Activated T-cell treated with anti-CD3 and anti-CD28 coated beads, Interleukin-2, amount 50 U/mL, for 72 hours (primary cell): ENCODE data around the gene NAP1L4. TPM values are rescaled to one million over a fixed set of nuclear protein-coding genes. Genes with fewer than 3 reads are reported as not detected.

Source experiments
- ATAC-seq, 2 donors: fragments of 150-1000 bp; cut with Tn5 transposase; replicated peaks in 1 of 2; 2 replicates each; pipeline ENCODE4 v1.10.0; 2021; ENCODE audit warnings: moderate library complexity in 2 of 2, mild to moderate bottlenecking in 1 of 2
- DNase-seq, 2 donors: peaks; one replicate each; pipeline ENCODE4 v3.0.0; 2021 to 2022; ENCODE audit warnings: mixed read lengths in 1 of 2
- H3K27ac Mint-ChIP-seq: one replicate; pipeline ENCODE4 v1.8.0; 2022; ENCODE audit warnings: mild to moderate bottlenecking, moderate library complexity, mixed read lengths
- H3K27me3 Mint-ChIP-seq: one replicate; pipeline ENCODE4 v1.8.0; 2022; ENCODE audit warnings: low read depth, mixed read lengths
- H3K36me3 Mint-ChIP-seq, 2 donors: one replicate each; pipeline ENCODE4 v1.8.0; 2022; ENCODE audit warnings: mixed read lengths in 2 of 2, mild to moderate bottlenecking in 1 of 2; ENCODE audit not compliant: insufficient read depth in 2 of 2
- H3K4me1 Mint-ChIP-seq: one replicate; pipeline ENCODE4 v1.8.0; 2022; ENCODE audit warnings: low read depth, mixed read lengths
- H3K4me3 Mint-ChIP-seq, 2 donors: one replicate each; pipeline ENCODE4 v1.8.0; 2022; ENCODE audit warnings: mild to moderate bottlenecking in 2 of 2, mixed read lengths in 2 of 2, moderate library complexity in 2 of 2
- H3K9me3 Mint-ChIP-seq, 2 donors: one replicate each; pipeline ENCODE4 v1.8.0; 2022; ENCODE audit warnings: mixed read lengths in 2 of 2
- total RNA-seq, 2 donors: library from RNA; stranded (reverse); gene quantifications; one replicate each; pipeline ENCODE4 v1.2.3, GENCODE V29; 2022

Gene NAP1L4
- total RNA-seq, 2 donors from 2014 or later = 421 to 504 TPM

DNA sequence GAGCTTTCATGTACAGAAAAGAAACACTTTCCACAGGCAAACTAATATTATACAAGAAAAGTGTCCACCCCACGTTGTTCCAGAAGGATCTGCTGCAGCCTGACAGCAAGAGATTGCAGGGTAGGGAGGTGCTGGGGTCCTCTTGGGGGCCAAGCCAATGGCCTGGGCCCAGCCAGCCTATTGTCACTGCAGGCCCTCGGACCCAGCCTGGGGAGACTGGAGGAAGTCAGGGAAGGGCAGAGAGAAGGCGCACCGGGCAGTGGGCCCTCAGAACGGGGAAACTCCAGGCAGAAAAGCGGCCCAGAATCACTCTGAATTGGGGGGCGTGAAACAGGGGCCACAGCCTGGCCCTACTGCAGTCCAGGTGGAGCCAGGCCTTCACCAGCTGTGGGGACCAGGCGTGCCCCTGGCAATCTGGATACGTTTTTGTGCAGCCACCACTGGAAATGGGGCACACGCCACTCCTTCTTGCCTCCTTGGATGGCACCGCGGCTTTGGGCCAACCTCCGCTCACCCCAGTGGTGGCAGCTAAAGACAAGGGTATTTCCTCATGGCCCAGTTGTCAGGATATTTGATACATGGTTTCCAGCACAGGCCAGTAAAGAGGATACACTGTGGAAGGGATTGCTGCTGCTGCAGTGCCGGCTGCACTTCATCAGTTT is 3.9 kb upstream of the NAP1L4 start:
- Mint-ChIP-seq H3K4me3 (no peak overlapping the region), H3K9me3 (no peaks in the 10 kb centered on the region), H3K27me3 (no peaks in the 10 kb centered on the region), H3K36me3 (peaks cover 11 to 13% of the 10 kb centered on the region in 2 donors), H3K4me1 (peaks cover 14% of the 10 kb centered on the region), H3K27ac (peak overlapping the region; percentile 48)
- ATAC-seq = no peak
- no peak for DNase-seq

DNA sequence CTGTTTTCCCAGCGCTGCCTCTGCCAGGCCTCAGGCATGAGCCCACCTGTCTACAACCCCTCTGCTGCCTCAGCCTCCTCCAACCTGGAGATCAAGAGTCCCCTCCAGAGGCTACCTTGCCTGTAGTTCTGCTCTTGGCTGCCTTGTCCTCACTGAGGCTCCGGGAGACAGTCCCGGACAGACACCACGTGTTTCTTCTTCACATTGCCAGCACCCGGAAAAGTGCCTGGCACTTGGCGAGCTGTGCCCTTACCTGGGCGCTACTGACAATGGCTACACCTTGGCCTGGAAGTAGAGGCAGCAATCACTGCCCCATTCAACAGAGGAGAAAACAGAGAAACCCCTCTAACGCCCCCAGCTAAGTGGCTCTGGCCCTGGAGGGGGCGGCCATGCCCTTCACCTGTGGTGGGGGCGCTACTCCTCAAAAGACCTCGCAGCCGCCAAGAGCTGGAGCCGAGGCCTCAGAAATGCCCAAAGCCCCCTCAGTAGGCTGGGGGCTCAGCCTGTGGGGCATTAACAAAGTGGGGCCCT is 3.0 kb upstream of the NAP1L4 start:
- H3K9me3 Mint-ChIP-seq = no peaks in the 10 kb centered on the region
- no peak overlapping the region for H3K27ac Mint-ChIP-seq
- H3K36me3 Mint-ChIP-seq = peaks cover 15 to 18% of the 10 kb centered on the region in 2 donors
- H3K4me1 Mint-ChIP-seq = peaks cover 19% of the 10 kb centered on the region
- ATAC-seq (no peak), DNase-seq (no peak)
- no peaks in the 10 kb centered on the region for H3K27me3 Mint-ChIP-seq
- no peak overlapping the region for H3K4me3 Mint-ChIP-seq

DNA sequence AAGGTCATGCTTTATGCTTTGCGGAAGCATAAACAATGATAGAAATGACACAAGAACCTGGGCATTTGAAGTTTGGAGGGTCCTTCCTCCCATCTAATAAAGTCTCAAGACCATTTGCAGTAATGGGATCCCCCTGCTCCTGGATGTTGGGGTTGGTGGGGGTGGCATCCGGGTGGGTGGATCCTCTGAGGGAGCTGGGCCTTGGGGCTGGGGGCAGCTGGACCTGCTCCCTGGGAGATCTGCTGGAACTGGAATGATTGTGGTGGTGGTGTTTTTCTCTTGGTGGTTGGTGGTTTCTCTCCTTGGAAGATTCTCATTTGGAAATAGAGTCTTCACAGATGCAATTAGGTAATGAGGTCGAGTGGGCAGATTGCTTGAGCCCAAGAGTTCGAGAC is 2.2 kb upstream of the NAP1L4 start:
- ATAC-seq (no peak), DNase-seq (no peak)
- peaks cover 23% of the 10 kb centered on the region for H3K4me1 Mint-ChIP-seq
- H3K36me3 Mint-ChIP-seq = peaks cover 15 to 21% of the 10 kb centered on the region in 2 donors
- H3K27me3 Mint-ChIP-seq = no peaks in the 10 kb centered on the region
- H3K4me3 Mint-ChIP-seq = peak overlapping the region in 1 of 2 donors; percentile 27
- H3K27ac Mint-ChIP-seq = no peak overlapping the region
- H3K9me3 Mint-ChIP-seq = no peaks in the 10 kb centered on the region

DNA sequence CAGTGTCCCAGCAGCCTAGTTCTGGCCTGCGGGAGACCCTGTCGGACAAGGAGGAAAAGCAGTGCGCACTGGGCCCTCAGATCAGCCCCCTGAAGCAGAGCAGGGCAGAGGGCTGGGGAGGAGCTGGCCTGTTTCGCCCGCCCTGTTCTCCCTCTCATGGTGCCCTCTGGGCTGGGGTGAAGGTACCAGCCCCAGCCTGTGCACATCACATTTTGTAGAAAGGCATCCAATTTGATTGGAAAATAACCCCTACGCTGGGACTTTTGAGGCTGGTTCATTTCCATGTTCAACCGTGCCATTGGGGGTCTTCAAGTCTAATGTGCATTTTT is 832 bp upstream of the NAP1L4 start:
- Mint-ChIP-seq H3K36me3 (peaks cover 23 to 34% of the 10 kb centered on the region in 2 donors), H3K9me3 (no peaks in the 10 kb centered on the region), H3K4me3 (peak overlapping the region; percentile 90 to 94), H3K27me3 (no peaks in the 10 kb centered on the region), H3K27ac (peak overlapping the region; percentile 90), H3K4me1 (peaks cover 35% of the 10 kb centered on the region)
- DNase-seq (no peak), ATAC-seq (no peak)

DNA sequence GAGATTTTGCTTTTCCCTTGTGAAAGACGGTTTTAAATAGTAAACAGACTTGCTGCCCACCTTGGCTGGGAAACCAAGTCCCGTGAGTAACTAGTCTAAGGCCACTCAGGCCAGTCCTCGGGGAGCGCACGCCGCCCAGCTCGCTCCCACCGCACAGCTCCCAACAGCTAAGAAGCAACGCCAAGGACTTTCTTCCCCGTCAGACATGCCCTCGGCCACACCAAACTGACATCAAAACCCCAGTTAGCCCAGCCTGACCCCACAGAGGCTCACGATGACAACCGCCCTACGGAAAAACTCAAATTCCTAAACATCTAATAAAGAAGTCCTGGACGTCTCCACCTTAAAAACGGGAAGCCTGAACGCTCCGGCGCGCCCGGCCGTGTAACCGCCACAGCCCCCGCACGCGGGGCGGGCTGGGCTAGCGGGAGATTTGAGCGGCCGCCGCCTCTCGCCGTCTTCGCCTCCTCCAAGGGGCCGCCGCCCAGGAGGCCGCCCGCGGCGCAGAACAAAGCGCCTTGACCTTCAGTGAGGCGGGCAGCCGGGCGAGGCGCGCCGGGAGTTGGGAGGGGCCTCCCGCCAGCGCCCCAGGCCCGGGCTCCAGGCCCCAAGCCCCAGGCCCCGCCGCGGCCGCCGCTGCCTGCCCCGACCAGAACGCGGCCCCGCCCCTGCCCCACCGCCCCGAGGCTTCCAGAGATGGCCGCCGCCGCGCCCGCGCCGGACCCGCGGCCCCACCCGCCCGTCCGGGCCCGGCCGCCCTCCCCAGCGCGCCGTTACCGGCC is 486 bp downstream of the NAP1L4 start:
- peaks cover 48% of the 10 kb centered on the region for H3K4me1 Mint-ChIP-seq
- peak overlapping the region; percentile 96 for H3K27ac Mint-ChIP-seq
- H3K4me3 Mint-ChIP-seq = peak overlapping the region; percentile 94 to 98
- ATAC-seq = peak; percentile 50 to 54
- DNase-seq = no peak
- H3K36me3 Mint-ChIP-seq = peaks cover 29 to 36% of the 10 kb centered on the region in 2 donors
- H3K27me3 Mint-ChIP-seq = no peaks in the 10 kb centered on the region
- H3K9me3 Mint-ChIP-seq = no peaks in the 10 kb centered on the region

DNA sequence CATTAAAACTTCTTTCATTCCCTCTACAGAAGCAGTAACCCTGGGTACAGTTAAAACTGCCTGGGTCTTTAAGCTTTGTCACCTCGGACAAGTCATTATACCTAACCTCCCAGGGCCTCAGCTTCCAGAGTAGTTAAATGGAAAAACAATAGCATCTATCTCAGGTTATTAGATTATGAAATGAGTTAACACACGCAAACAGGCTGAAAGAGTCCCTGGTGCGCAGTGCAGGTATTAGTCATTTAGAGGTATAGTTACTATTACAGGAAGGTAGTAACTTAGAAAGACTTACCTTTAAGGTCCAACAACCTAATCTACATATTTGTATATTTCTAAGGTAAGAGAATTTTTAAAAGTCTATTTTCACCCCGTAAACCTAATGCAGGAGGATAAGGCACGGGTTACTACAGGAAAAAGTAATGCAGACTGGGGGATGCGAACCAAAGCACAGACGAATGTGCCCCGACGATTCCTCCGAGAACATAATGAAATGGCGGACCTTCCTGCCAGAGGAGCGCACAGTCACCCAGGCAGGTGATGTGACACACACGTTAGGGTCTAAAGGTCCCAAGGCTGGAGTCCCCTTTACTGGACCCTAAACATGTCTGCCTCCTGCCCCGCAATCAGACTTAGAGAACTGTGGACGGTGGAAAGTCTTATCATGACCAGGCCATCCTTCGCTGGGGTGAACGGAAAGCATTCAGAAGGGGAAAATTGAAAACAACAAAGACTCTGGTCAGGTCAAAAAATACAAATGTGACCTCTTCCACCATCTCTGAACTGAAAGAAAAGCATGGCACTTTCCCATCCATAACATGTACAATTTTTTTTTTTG is 1.3 kb downstream of the NAP1L4 start:
- H3K27me3 Mint-ChIP-seq = no peaks in the 10 kb centered on the region
- DNase-seq = peak; percentile 62 to 66
- H3K4me1 Mint-ChIP-seq = peaks cover 55% of the 10 kb centered on the region
- ATAC-seq = peak; percentile 20 to 32
- H3K4me3 Mint-ChIP-seq = peak overlapping the region; percentile 85 to 98
- H3K36me3 Mint-ChIP-seq = peaks cover 29 to 40% of the 10 kb centered on the region in 2 donors
- H3K9me3 Mint-ChIP-seq = no peaks in the 10 kb centered on the region
- peak overlapping the region; percentile 93 for H3K27ac Mint-ChIP-seq

DNA sequence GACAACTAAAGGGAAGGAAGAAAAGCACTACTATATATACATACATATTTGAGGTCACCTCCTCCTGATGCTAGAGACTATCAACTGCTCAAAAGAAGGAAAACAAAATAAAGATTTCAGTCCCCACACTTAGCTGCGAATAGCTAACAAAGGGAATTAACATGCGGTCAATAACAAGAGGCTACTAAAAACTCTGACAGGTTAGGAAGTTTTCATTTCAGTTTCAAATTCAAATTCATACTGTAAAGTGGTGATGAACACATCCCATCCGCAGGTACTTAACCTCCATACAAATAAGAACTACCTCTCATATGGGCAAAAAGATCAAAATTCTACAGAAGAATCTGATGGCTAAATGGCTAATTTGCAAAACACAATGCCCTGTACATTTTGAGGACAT is 2.6 kb downstream of the NAP1L4 start:
- H3K4me3 Mint-ChIP-seq = peak overlapping the region; percentile 85 to 98

DNA sequence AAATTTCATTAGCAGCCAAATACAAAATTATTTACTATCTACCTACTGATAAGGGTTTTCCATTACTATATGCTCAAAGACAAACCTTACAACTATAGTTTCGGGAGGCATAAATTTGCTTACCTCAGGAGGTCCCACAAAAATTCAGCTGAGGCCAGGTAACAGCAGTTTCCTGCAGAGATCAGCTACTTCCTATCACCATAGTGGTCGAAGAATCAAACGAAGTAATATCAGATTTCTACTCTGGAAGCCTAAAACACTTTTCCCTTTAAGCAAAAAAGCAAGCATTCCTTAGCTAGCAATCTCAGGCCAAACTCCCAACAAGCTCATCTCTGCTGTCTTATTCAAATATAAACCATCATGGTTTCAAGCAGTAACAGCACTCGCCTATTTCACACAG is 3.1 kb downstream of the NAP1L4 start:
- Mint-ChIP-seq H3K36me3 (peaks cover 32 to 51% of the 10 kb centered on the region in 2 donors), H3K4me1 (peaks cover 69% of the 10 kb centered on the region), H3K9me3 (peaks cover 0 to 2% of the 10 kb centered on the region in 2 donors), H3K27ac (peak overlapping the region; percentile 93), H3K4me3 (peak overlapping the region; percentile 85 to 98), H3K27me3 (no peaks in the 10 kb centered on the region)
- no peak for DNase-seq
- no peak for ATAC-seq

More for the DNA sequence above, 2.6 kb downstream of the NAP1L4 start:
- peaks cover 30 to 48% of the 10 kb centered on the region in 2 donors for H3K36me3 Mint-ChIP-seq
- peaks cover 64% of the 10 kb centered on the region for H3K4me1 Mint-ChIP-seq
- DNase-seq (no peak), ATAC-seq (no peak)
- H3K27me3 Mint-ChIP-seq = no peaks in the 10 kb centered on the region
- peaks cover 0 to under 1% of the 10 kb centered on the region in 2 donors for H3K9me3 Mint-ChIP-seq
- peak overlapping the region; percentile 93 for H3K27ac Mint-ChIP-seq

DNA sequence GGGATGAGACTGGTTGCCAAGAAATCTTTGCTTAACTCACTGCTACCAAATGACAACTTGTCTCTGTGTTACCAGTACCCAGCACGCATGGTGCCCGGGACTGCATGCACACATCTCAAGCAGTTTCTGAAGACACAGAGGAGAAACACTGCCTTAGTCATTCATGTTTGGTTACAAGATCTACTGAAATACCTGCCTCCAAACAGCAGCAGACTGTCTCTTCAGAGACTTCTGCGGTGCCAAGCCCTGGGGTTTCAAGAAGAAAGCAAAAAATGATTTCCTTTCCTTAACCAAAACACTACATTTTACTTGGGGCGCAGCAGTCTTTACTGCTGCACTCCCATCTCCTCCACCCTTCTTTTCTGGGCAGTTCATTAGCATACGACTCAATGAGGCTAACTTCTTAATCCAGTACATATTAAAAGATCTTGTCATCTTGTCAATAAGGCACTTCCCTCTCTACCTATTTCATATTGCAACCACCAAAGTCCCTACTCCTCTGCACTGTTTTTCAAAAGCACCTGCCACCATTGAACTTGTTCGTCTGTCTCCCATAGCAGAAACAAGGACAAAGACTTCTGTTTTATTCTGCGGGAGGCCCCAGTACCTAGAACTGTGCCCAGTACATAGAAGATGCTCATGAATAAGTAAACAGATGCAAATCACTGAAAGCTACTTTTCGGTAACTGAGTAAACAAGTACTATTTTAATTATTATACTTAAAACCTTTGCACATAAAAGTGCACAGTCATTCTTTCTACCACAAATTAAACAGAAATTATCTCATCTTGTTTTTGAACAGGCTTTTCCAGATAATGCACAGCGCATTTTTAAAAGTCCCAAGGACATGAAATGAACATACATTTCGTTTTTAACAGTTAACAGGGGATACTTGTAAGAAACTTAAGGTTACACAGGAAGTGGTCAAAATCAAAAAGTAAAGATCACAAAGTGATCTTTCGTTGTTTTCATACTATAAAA is 4.0 kb downstream of the NAP1L4 start:
- Mint-ChIP-seq H3K4me1 (peaks cover 73% of the 10 kb centered on the region), H3K4me3 (peak overlapping the region; percentile 85 to 98), H3K27ac (peak overlapping the region; percentile 93), H3K36me3 (peaks cover 32 to 57% of the 10 kb centered on the region in 2 donors), H3K9me3 (peaks cover 0 to 2% of the 10 kb centered on the region in 2 donors), H3K27me3 (no peaks in the 10 kb centered on the region)
- ATAC-seq = peak; percentile 10 to 13
- DNase-seq = peak; percentile 49 to 55

DNA sequence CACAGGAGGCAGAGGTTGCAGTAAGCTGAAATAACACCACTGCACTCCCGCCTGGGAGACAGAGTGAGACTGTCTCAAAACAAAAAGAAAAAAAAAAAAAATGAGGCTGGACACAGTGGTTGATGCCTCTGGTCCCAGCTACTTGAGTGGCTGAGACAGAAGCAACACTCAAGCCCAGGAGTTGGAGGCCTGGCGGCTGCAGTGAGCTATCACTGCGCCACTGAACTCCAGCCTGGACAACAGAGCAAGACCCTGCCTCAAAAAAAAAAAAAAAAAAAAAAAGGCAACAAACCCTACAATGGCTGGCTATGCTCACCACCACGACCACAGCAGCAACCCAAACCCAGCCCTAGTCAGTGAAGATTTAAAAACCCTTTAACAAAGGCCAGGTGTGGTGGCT is 8.2 kb downstream of the NAP1L4 start:
- peak overlapping the region; percentile 52 to 62 for H3K4me3 Mint-ChIP-seq
- H3K9me3 Mint-ChIP-seq = peaks cover 0 to 2% of the 10 kb centered on the region in 2 donors
- peak overlapping the region; percentile 80 for H3K27ac Mint-ChIP-seq
- no peak for DNase-seq
- H3K27me3 Mint-ChIP-seq = no peaks in the 10 kb centered on the region
- H3K4me1 Mint-ChIP-seq = peaks cover 77% of the 10 kb centered on the region
- H3K36me3 Mint-ChIP-seq = peaks cover 16 to 42% of the 10 kb centered on the region in 2 donors
- no peak for ATAC-seq

DNA sequence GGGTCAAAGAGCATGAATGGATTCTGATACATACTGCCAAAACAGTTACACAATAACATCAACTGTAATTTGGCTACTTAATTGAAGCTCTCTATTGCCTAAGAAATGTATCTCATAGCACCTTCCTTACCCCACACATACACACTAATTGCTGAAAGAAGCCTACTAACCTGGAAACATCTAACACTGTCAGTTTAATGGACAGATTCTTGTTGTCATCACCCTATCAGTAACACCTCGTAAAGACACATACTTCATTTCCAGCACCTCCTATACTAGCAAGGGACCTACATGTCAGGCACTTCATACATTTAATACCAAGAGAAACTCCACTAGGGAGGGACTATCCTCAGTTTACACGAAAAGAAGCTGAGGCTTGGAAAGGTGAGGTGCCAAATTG is 9.9 kb downstream of the NAP1L4 start:
- H3K4me1 Mint-ChIP-seq = peaks cover 70% of the 10 kb centered on the region
- no peak for ATAC-seq
- peaks cover 0 to 2% of the 10 kb centered on the region in 2 donors for H3K9me3 Mint-ChIP-seq
- H3K27me3 Mint-ChIP-seq = no peaks in the 10 kb centered on the region
- H3K27ac Mint-ChIP-seq = peak overlapping the region; percentile 80
- peaks cover 14 to 43% of the 10 kb centered on the region in 2 donors for H3K36me3 Mint-ChIP-seq
- H3K4me3 Mint-ChIP-seq = peak overlapping the region; percentile 31 to 56
- DNase-seq = no peak

DNA sequence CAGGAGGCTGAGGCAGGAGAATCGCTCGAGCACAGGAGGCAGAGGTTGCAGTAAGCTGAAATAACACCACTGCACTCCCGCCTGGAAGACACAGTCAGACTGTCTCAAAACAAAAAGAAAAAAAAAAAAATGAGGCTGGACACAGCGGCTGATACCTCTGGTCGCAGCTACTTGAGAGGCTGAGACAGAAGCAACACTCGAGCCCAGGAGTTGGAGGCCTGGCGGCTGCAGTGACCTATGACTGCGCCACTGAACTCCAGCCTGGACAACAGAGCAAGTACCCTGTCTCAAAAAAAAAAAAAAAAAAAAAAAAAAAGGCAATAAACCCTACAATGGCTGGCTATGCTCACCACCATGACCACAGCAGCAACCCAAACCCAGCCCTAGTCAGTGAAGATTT is 11.0 kb downstream of the NAP1L4 start:
- H3K36me3 Mint-ChIP-seq = peaks cover 10 to 52% of the 10 kb centered on the region in 2 donors
- ATAC-seq (peak; percentile 14 to 25), DNase-seq (no peak)
- peak overlapping the region; percentile 30 for H3K27ac Mint-ChIP-seq
- peaks cover 70% of the 10 kb centered on the region for H3K4me1 Mint-ChIP-seq
- H3K4me3 Mint-ChIP-seq = no peak overlapping the region
- H3K27me3 Mint-ChIP-seq = no peaks in the 10 kb centered on the region
- H3K9me3 Mint-ChIP-seq = peaks cover 0 to 2% of the 10 kb centered on the region in 2 donors
